Suprapubic skin (tissue), 4 donors: ENCODE measurements around the gene DPM3. TPM values are rescaled to one million over a fixed set of nuclear protein-coding genes. Genes with fewer than 3 reads are reported as not detected.

Experiments used
- DNase-seq, 2 donors: peaks; one replicate each; pipeline ENCODE4 v3.0.0-alpha.2; 2019; ENCODE audit warnings: low spot score in 2 of 2
- H3K27ac ChIP-seq: fragments of 200-600 bp; sonication (generic); one replicate; pipeline ENCODE4 v1.5.1; 2019
- H3K27me3 ChIP-seq: fragments of 200-600 bp; sonication (generic); one replicate; pipeline ENCODE4 v1.5.1; 2019
- H3K36me3 ChIP-seq: fragments of 200-600 bp; sonication (generic); one replicate; pipeline ENCODE4 v1.5.1; 2019
- H3K4me1 ChIP-seq: fragments of 200-600 bp; sonication (generic); one replicate; pipeline ENCODE4 v1.5.1; 2019
- H3K4me3 ChIP-seq: fragments of 200-600 bp; sonication (generic); one replicate; pipeline ENCODE4 v1.5.1; 2019; ENCODE audit warnings: mild to moderate bottlenecking
- H3K9me3 ChIP-seq: fragments of 200-600 bp; sonication (generic); one replicate; pipeline ENCODE4 v1.5.1; 2019
- CTCF ChIP-seq, 2 donors: fragments of 200-600 bp in 1 of 2; fragments of 450-650 bp in 1 of 2; sonication (generic) in 1 of 2; IDR thresholded peaks; one replicate each; pipeline ENCODE4 v1.5.1; 2016 to 2019; ENCODE audit warnings: antibody characterized with exemption in 2 of 2, mild to moderate bottlenecking in 1 of 2, moderate library complexity in 1 of 2
- EP300 ChIP-seq: sonication (generic); formaldehyde crosslinking; IDR thresholded peaks from one replicate; pipeline ENCODE4 v1.6.1; 2017; ENCODE audit warnings: antibody characterized with exemption
- POLR2A ChIP-seq, 2 donors: fragments of 450-650 bp; IDR thresholded peaks; one replicate each; pipeline ENCODE4 v1.6.1; 2017; ENCODE audit warnings: antibody characterized with exemption in 2 of 2, mild to moderate bottlenecking in 2 of 2, moderate library complexity in 2 of 2
- POLR2AphosphoS5 ChIP-seq, 3 donors: sonication (generic); formaldehyde crosslinking; IDR thresholded peaks; one replicate each; pipeline ENCODE4 v1.6.1; 2017; ENCODE audit warnings: antibody characterized with exemption in 3 of 3
- WGBS: methylation state at CpG from one replicate; pipeline ENCODE4 v1.1.5; 2018; 5-methylcytosine and 5-hydroxymethylcytosine counted together
- total RNA-seq, 4 donors: library from RNA; depleted of rRNA; stranded (reverse); fragments of >200 nt; gene quantifications; one replicate each; pipeline ENCODE4 v1.1.0, GENCODE V29; 2016

The DPM3 gene
- total RNA-seq, 4 donors from 2014 or later, result 23.7 to 43.7 (median 30.2) TPM

GRCh38 chr1:155133799-155134281 is 6.5 kb downstream of the DPM3 start:
- Histone ChIP-seq H3K4me1 (peaks cover 81% of the 10 kb centered on the region), H3K36me3 (peaks cover 30% of the 10 kb centered on the region), H3K27me3 (no peaks in the 10 kb centered on the region), H3K9me3 (no peaks in the 10 kb centered on the region), H3K4me3 (peak overlapping the region; percentile 61), H3K27ac (peak overlapping the region; percentile 100)
- WGBS, result 50% methylated on average over 4 of the region's 7 CpGs
- no peak for TF ChIP-seq EP300
- no peak for TF ChIP-seq CTCF (IDR thresholded peaks at IDR 0.05)
- TF ChIP-seq POLR2A (IDR thresholded peaks at IDR 0.05), result no peak
- no peak for TF ChIP-seq POLR2AphosphoS5 (IDR thresholded peaks at IDR 0.05)
- no peak for DNase-seq

GRCh38 chr1:155131856-155132255 is 8.5 kb downstream of the DPM3 start:
- Histone ChIP-seq H3K27me3 (no peaks in the 10 kb centered on the region), H3K4me3 (no peak overlapping the region), H3K9me3 (no peaks in the 10 kb centered on the region), H3K4me1 (peaks cover 87% of the 10 kb centered on the region), H3K36me3 (peaks cover 30% of the 10 kb centered on the region), H3K27ac (peak overlapping the region; percentile 100)
- TF ChIP-seq POLR2AphosphoS5 (IDR thresholded peaks at IDR 0.05) (no peak), POLR2A (IDR thresholded peaks at IDR 0.05) (no peak), CTCF (IDR thresholded peaks at IDR 0.05) (no peak), EP300 (no peak)
- no peak for DNase-seq
- 53% methylated on average over 2 of the region's 2 CpGs for WGBS

GRCh38 chr1:155131285-155131684 is 9.0 kb downstream of the DPM3 start:
- Histone ChIP-seq H3K36me3 (peaks cover 30% of the 10 kb centered on the region), H3K27ac (peak overlapping the region; percentile 100), H3K9me3 (no peaks in the 10 kb centered on the region), H3K27me3 (no peaks in the 10 kb centered on the region), H3K4me1 (peaks cover 89% of the 10 kb centered on the region), H3K4me3 (peak overlapping the region; percentile 83)
- no peak for TF ChIP-seq CTCF (IDR thresholded peaks at IDR 0.05)
- no peak for TF ChIP-seq POLR2AphosphoS5 (IDR thresholded peaks at IDR 0.05)
- TF ChIP-seq EP300, result no peak
- 50% methylated on average over 8 of the region's 8 CpGs for WGBS
- no peak for DNase-seq

GRCh38 chr1:155130272-155131006 is 9.9 kb downstream of the DPM3 start:
- no peak for DNase-seq
- Histone ChIP-seq H3K4me1 (peaks cover 97% of the 10 kb centered on the region), H3K27ac (peak overlapping the region; percentile 100), H3K36me3 (peaks cover 30% of the 10 kb centered on the region), H3K9me3 (no peaks in the 10 kb centered on the region), H3K27me3 (no peaks in the 10 kb centered on the region), H3K4me3 (peak overlapping the region; percentile 83)
- WGBS, result 11% methylated on average over 5 of the region's 6 CpGs
- TF ChIP-seq POLR2AphosphoS5 (IDR thresholded peaks at IDR 0.05) (no peak), POLR2A (IDR thresholded peaks at IDR 0.05) (no peak), EP300 (no peak), CTCF (IDR thresholded peaks at IDR 0.05) (no peak)

- peak overlapping the region; percentile 83 for H3K4me3 ChIP-seq
- DNase-seq, result no peak
- peaks cover 95% of the 10 kb centered on the region for H3K4me1 ChIP-seq
- no peaks in the 10 kb centered on the region for H3K27me3 ChIP-seq
- H3K36me3 ChIP-seq, result peaks cover 25% of the 10 kb centered on the region
- 7% methylated on average over 14 of the region's 14 CpGs for WGBS
- H3K9me3 ChIP-seq, result no peaks in the 10 kb centered on the region
- no peak for TF ChIP-seq EP300
- TF ChIP-seq POLR2AphosphoS5 (IDR thresholded peaks at IDR 0.05), result no peak
- TF ChIP-seq CTCF (IDR thresholded peaks at IDR 0.05), result no peak
- TF ChIP-seq POLR2A (IDR thresholded peaks at IDR 0.05), result no peak
- H3K27ac ChIP-seq, result peak overlapping the region; percentile 100
Measured at GRCh38 chr1:155128755-155129473, 11.4 kb downstream of the DPM3 start.
